Measurements from ENCODE around the gene SLC4A7.

DNA sequence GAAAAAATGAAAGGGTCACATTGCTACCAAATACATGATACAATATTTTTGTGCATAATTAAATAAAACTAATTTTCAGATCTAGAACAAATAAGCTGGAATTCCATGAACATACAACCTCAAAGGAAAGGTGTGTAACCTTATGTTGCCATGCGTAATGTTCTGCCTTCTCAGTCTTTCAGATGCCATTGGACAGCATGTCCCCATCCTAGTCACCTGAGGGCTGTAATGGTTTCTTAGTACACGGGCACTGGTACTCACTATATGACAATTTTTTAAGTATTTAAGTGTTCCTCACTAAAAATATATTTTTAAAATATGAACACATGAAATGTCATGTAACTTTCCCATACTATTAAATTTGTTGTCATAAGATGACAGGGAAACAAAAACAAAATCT is 139.1 kb downstream of the SLC4A7 start:
- TF ChIP-seq, protein P1, sequence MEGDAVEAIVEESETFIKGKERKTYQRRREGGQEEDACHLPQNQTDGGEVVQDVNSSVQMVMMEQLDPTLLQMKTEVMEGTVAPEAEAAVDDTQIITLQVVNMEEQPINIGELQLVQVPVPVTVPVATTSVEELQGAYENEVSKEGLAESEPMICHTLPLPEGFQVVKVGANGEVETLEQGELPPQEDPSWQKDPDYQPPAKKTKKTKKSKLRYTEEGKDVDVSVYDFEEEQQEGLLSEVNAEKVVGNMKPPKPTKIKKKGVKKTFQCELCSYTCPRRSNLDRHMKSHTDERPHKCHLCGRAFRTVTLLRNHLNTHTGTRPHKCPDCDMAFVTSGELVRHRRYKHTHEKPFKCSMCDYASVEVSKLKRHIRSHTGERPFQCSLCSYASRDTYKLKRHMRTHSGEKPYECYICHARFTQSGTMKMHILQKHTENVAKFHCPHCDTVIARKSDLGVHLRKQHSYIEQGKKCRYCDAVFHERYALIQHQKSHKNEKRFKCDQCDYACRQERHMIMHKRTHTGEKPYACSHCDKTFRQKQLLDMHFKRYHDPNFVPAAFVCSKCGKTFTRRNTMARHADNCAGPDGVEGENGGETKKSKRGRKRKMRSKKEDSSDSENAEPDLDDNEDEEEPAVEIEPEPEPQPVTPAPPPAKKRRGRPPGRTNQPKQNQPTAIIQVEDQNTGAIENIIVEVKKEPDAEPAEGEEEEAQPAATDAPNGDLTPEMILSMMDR (IDR thresholded peaks at IDR 0.05) = no peak
- no peak for TF ChIP-seq POLR2A (IDR thresholded peaks at IDR 0.05)
- TF ChIP-seq POLR2AphosphoS5 (IDR thresholded peaks at IDR 0.05) = no peak
